A673 (cell line): Measurements from ENCODE around the gene SDK1.

Experiments used
- CTCF ChIP-seq: fragments of 300-800, 200-600 bp; sonication (generic); conservative IDR thresholded peaks from 2 replicates; pipeline ENCODE4 v1.5.1; 2017; ENCODE audit warnings: low read depth, mild to moderate bottlenecking, antibody characterized with exemption, low read length, moderate library complexity, mixed read lengths
- EZH2 ChIP-seq: fragments of 200-600 bp; sonication (generic); IDR thresholded peaks from 2 replicates; pipeline ENCODE4 v1.6.1; 2017; ENCODE audit warnings: borderline replicate concordance, low read depth, mild to moderate bottlenecking, mixed read lengths, antibody characterized with exemption, low read length; ENCODE audit not compliant: poor library complexity, severe bottlenecking

- TF ChIP-seq CTCF (no peak), EZH2 (no peak)
Observed at GRCh38 chr7:3980300-3980643, 679.2 kb downstream of the SDK1 start.
